ENCODE data around the gene MYO5B. TPM values are rescaled to one million over a fixed set of nuclear protein-coding genes. Genes with fewer than 3 reads are reported as not detected.

The MYO5B gene
- total and polyA plus RNA-seq, 10 of the 15 experiments (the other 5 are each of a cell fraction or from before 2014, with no cell fraction given): 2.5 to 4.5 (median 3.3) TPM

DNA sequence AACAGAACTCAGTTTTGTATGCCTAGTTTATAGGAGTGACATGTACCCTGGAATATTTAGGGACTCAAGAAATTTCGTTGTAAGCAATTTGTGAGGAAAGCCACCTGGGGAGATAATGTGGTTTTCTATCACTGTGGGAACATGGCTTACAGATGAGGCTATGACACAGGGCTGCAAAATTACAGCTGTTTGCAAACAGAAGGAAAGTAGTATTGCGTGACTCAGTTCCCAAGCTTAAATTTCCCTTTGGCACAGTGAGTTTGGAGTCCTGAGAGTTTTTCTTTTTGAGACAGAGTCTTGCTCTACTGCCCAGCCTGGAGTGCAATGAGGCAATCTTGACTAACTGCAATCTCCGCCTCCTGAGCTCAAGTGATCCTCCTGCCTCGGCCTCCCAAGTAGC, 149.8 kb downstream of the MYO5B start:
- no peak for FAIRE-seq
- H2AFZ ChIP-seq (ENCODE audit: control insufficient read depth, low read depth, low read length): no peak overlapping the region
- BruUV-seq (replicated peaks): no TSS peak
- WGBS (ENCODE audit: insufficient coverage, insufficient replicate concordance, low lambda C conversion rate, missing lambda C conversion rate): 44% methylated on average over 4 of the region's 4 CpGs
- in situ Hi-C loops (cut with MboI) (no loop called here), intact Hi-C loops (cut with micrococcal nuclease; ENCODE audit: unreplicated experiment) (no loop called here)
- SMC1A ChIA-PET (ENCODE audit: uncharacterized antibody, unreplicated experiment): interaction anchor here (1.1 to 2.7 kb wide), 3 partner anchors 9 to 312 kb away, joined by 3 to 8 read pairs (median 4); no protein-coding TSS in a partner anchor
- H3K9ac ChIP-seq (ENCODE audit: control insufficient read depth, insufficient read depth, low read length): no peak overlapping the region
- H3K9me3 ChIP-seq (replicated peaks; ENCODE audit: control insufficient read depth, insufficient read depth, low read length): no peaks in the 10 kb centered on the region
- H4K20me1 ChIP-seq (ENCODE audit: control insufficient read depth, insufficient read depth): no peaks in the 10 kb centered on the region
- H3K4me1 ChIP-seq (ENCODE audit: control insufficient read depth, insufficient read depth, low read length): no peaks in the 10 kb centered on the region
- POLR2A ChIA-PET: no interaction called here
- H3K36me3 ChIP-seq (ENCODE audit: control insufficient read depth in 2 of 2, insufficient read depth in 2 of 2, low read length in 1 of 2): no peaks in the 10 kb centered on the region
- TF ChIP-seq GABPA (IDR thresholded peaks at IDR 0.05; ENCODE audit: low read depth) (no peak), IRF4 (IDR thresholded peaks at IDR 0.05; ENCODE audit: low read depth, low read length) (no peak), MXI1 (IDR thresholded peaks at IDR 0.05; ENCODE audit: low read depth, low read length) (no peak)
- TF ChIP-seq, protein P1, sequence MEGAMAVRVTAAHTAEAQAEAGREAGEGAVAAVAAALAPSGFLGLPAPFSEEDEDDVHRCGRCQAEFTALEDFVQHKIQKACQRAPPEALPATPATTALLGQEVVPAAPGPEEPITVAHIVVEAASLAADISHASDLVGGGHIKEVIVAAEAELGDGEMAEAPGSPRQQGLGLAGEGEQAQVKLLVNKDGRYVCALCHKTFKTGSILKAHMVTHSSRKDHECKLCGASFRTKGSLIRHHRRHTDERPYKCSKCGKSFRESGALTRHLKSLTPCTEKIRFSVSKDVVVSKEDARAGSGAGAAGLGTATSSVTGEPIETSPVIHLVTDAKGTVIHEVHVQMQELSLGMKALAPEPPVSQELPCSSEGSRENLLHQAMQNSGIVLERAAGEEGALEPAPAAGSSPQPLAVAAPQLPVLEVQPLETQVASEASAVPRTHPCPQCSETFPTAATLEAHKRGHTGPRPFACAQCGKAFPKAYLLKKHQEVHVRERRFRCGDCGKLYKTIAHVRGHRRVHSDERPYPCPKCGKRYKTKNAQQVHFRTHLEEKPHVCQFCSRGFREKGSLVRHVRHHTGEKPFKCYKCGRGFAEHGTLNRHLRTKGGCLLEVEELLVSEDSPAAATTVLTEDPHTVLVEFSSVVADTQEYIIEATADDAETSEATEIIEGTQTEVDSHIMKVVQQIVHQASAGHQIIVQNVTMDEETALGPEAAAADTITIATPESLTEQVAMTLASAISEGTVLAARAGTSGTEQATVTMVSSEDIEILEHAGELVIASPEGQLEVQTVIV (IDR thresholded peaks at IDR 0.05; ENCODE audit: borderline replicate concordance, partially characterized antibody): no peak
- H3K4me2 ChIP-seq (ENCODE audit: control insufficient read depth, insufficient read depth): no peak overlapping the region
- no peaks in the 10 kb centered on the region for H3K79me2 ChIP-seq (ENCODE audit: control insufficient read depth, insufficient read depth, low read length)
- no peaks in the 10 kb centered on the region for H3K27me3 ChIP-seq (replicated peaks in 1 of 2; ENCODE audit: control insufficient read depth in 2 of 2, insufficient read depth in 2 of 2, low read length in 1 of 2)
- RAD21 ChIA-PET (ENCODE audit: unreplicated experiment): no interaction called here
- DNase-seq (ENCODE audit: low read depth, low spot score): no peak
- ATAC-seq: no peak
- CTCF ChIA-PET: interaction anchor here (0.6 to 1.2 kb wide), 3 partner anchors 10 to 158 kb away, joined by 3 to 4 read pairs (median 3); no protein-coding TSS in a partner anchor
- no peak overlapping the region for H3K27ac ChIP-seq (ENCODE audit: control insufficient read depth, insufficient read depth)
- no peak overlapping the region for H3K4me3 ChIP-seq

DNA sequence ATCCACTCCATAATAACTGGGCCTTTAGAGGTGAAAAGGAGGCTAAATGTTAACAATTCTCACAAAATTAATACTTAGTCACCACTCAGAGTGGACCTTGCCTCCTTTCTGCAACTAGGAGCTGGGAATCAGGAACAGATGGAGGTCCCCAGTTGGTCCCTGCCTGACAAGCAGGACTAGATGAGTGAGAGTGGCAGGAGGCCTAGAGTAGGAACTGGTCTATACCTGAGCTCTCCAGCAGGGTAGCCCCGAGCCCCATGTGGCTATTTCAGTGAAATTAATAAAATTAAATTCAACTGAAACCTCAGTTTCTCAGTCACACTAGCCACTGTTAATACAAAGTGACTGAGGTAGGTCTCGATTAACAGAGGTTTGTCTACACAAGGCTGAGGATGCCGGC, 150.5 kb downstream of the MYO5B start:
- peaks cover 0 to 3% of the 10 kb centered on the region in 2 experiments; a peak in 1 of 4 replicates for H3K27me3 ChIP-seq (replicated peaks in 1 of 2; ENCODE audit: control insufficient read depth in 2 of 2, insufficient read depth in 2 of 2, low read length in 1 of 2)
- ChIA-PET RAD21 (ENCODE audit: unreplicated experiment) (interaction anchor here (0.7 to 1.0 kb wide), 2 partner anchors 152 to 156 kb away, joined by 3 to 4 read pairs; no protein-coding TSS in a partner anchor), CTCF (interaction anchor here (0.8 to 1.3 kb wide), 4 partner anchors 9 to 313 kb away, joined by 3 to 4 read pairs (median 4); no protein-coding TSS in a partner anchor), SMC1A (ENCODE audit: uncharacterized antibody, unreplicated experiment) (interaction anchor here (1.1 to 2.7 kb wide), 3 partner anchors 10 to 152 kb away, joined by 3 to 8 read pairs (median 4); no protein-coding TSS in a partner anchor), POLR2A (no interaction called here)
- WGBS (ENCODE audit: insufficient coverage, insufficient replicate concordance, low lambda C conversion rate, missing lambda C conversion rate): 33% methylated on average over 3 of the region's 3 CpGs
- FAIRE-seq: no peak
- no peaks in the 10 kb centered on the region for H4K20me1 ChIP-seq (ENCODE audit: control insufficient read depth, insufficient read depth)
- in situ Hi-C loops (cut with MboI): no loop called here
- H3K9me3 ChIP-seq (replicated peaks; ENCODE audit: control insufficient read depth, insufficient read depth, low read length): no peaks in the 10 kb centered on the region
- TF ChIP-seq, protein P2, sequence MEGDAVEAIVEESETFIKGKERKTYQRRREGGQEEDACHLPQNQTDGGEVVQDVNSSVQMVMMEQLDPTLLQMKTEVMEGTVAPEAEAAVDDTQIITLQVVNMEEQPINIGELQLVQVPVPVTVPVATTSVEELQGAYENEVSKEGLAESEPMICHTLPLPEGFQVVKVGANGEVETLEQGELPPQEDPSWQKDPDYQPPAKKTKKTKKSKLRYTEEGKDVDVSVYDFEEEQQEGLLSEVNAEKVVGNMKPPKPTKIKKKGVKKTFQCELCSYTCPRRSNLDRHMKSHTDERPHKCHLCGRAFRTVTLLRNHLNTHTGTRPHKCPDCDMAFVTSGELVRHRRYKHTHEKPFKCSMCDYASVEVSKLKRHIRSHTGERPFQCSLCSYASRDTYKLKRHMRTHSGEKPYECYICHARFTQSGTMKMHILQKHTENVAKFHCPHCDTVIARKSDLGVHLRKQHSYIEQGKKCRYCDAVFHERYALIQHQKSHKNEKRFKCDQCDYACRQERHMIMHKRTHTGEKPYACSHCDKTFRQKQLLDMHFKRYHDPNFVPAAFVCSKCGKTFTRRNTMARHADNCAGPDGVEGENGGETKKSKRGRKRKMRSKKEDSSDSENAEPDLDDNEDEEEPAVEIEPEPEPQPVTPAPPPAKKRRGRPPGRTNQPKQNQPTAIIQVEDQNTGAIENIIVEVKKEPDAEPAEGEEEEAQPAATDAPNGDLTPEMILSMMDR (IDR thresholded peaks at IDR 0.05 in 2 of 3, conservative IDR thresholded peaks at IDR 0.05 in 1 of 3; ENCODE audit: control insufficient read depth in 2 of 3, extremely low read depth in 1 of 3, insufficient read depth in 1 of 3, low read depth in 3 of 3, low read length in 3 of 3): 0 out of 6 replicates have a peak, but pooled peaks of 1 of the 3 experiments have one; percentile 6
- TF ChIP-seq POLR2AphosphoS5 (IDR thresholded peaks at IDR 0.05; ENCODE audit: low read length) (no peak), SP1 (IDR thresholded peaks at IDR 0.05; ENCODE audit: low read depth, low read length) (no peak)
- ATAC-seq: peak; percentile 68
- H3K4me1 ChIP-seq (ENCODE audit: control insufficient read depth, insufficient read depth, low read length): no peaks in the 10 kb centered on the region
- no peak overlapping the region for H3K4me3 ChIP-seq
- H3K36me3 ChIP-seq (ENCODE audit: control insufficient read depth in 2 of 2, insufficient read depth in 2 of 2, low read length in 1 of 2): no peaks in the 10 kb centered on the region
- DNase-seq (ENCODE audit: low read depth, low spot score): no peak
- no peak overlapping the region for H3K4me2 ChIP-seq (ENCODE audit: control insufficient read depth, insufficient read depth)
- no TSS peak for BruUV-seq (replicated peaks)
- H3K27ac ChIP-seq (ENCODE audit: control insufficient read depth, insufficient read depth): no peak overlapping the region
- no peak overlapping the region for H2AFZ ChIP-seq (ENCODE audit: control insufficient read depth, low read depth, low read length)
- no peak overlapping the region for H3K9ac ChIP-seq (ENCODE audit: control insufficient read depth, insufficient read depth, low read length)
- intact Hi-C loops (cut with micrococcal nuclease; ENCODE audit: unreplicated experiment): no loop called here
- no peaks in the 10 kb centered on the region for H3K79me2 ChIP-seq (ENCODE audit: control insufficient read depth, insufficient read depth, low read length)
